Panc1 (cell line): ENCODE data around the gene FGF19. TPM values are rescaled to one million over a fixed set of nuclear protein-coding genes. Genes with fewer than 3 reads are reported as not detected.

Source experiments
- ATAC-seq: fragments of 200-7000 bp; cut with Tn5 transposase; 2 replicates; pipeline ENCODE4 v1.9.1; 2020; ENCODE audit warnings: mild to moderate bottlenecking, moderate library complexity
- BruUV-seq: library from RNA; stranded (reverse); fragments of 400-500 nt; replicated peaks from 2 replicates; lab custom pipeline; 2021; lab: Mats Ljungman, UMichigan
- CTCF ChIA-PET: fragments of 300-600 bp; sonication (Branson Sonifier 250); formaldehyde crosslinking; loops from one replicate; lab custom pipeline; 2022; ENCODE audit warnings: antibody characterized with exemption; lab: Charles Lee
- POLR2A ChIA-PET: fragments of 300-600 bp; sonication (Branson Sonifier 250); formaldehyde crosslinking; loops from one replicate; lab custom pipeline; 2022; ENCODE audit warnings: antibody characterized with exemption; lab: Charles Lee
- DNase-seq: peaks from one replicate; pipeline ENCODE4 v3.0.0-alpha.2; 2010; ENCODE audit warnings: low read depth, low spot score
- H3K27ac ChIP-seq: 2 replicates; pipeline ENCODE4 v1.5.1; 2011; ENCODE audit warnings: mild to moderate bottlenecking, low read length, inconsistent platforms
- H3K27me3 ChIP-seq: fragments of 200-500 bp; sonication (Bioruptor generic); 2 replicates; pipeline ENCODE4 v1.6.0; 2014; ENCODE audit warnings: low read length, inconsistent platforms; ENCODE audit not compliant: control insufficient read depth, insufficient read depth
- H3K36me3 ChIP-seq: fragments of 200-500 bp; sonication (Bioruptor generic); 2 replicates; pipeline ENCODE4 v1.5.1; 2014; ENCODE audit warnings: inconsistent platforms, mild to moderate bottlenecking, low read length, moderate library complexity; ENCODE audit not compliant: control insufficient read depth, insufficient read depth
- H3K4me1 ChIP-seq: 2 replicates; pipeline ENCODE4 v1.5.1; 2011; ENCODE audit warnings: inconsistent platforms, mild to moderate bottlenecking, low read length, moderate library complexity; ENCODE audit not compliant: control insufficient read depth, insufficient read depth
- H3K4me3 ChIP-seq, 2 experiments: 2 replicates each; pipeline ENCODE4 v1.5.1; 2011 to 2012; ENCODE audit warnings: low read depth in 2 of 2, low read length in 2 of 2, mild to moderate bottlenecking in 2 of 2, inconsistent platforms in 1 of 2, moderate library complexity in 1 of 2
- H3K9me3 ChIP-seq: fragments of 200-500 bp; sonication (Bioruptor generic); 2 replicates; pipeline ENCODE4 v1.5.1; 2014; ENCODE audit warnings: low read depth, mild to moderate bottlenecking, inconsistent platforms, low read length, moderate library complexity; ENCODE audit not compliant: control insufficient read depth, insufficient read depth
- POLR2AphosphoS5 ChIP-seq: IDR thresholded peaks from 2 replicates; pipeline ENCODE4 v1.6.1; 2012; ENCODE audit warnings: mild to moderate bottlenecking, low read depth, low read length, moderate library complexity
- SIN3A ChIP-seq: IDR thresholded peaks from 2 replicates; pipeline ENCODE4 v1.6.1; 2012; ENCODE audit warnings: low read depth, mild to moderate bottlenecking, low read length, moderate library complexity, borderline replicate concordance; ENCODE audit not compliant: insufficient read depth
- TCF7L2 ChIP-seq: IDR thresholded peaks from 2 replicates; pipeline ENCODE4 v1.6.1; 2011; ENCODE audit warnings: mild to moderate bottlenecking, low read depth, low read length, inconsistent platforms
- in situ Hi-C: cut with HindIII; loops from 2 replicates; pipeline ENCODE4 v1.10.0; 2016; ENCODE audit warnings: low sequenced_read_pairs, low pct_unique_long_range_greater_than_20kb
- intact Hi-C: fragments of 100-400 bp; cut with micrococcal nuclease; formaldehyde crosslinking; loops from one replicate; pipeline ENCODE4 v1.10.0; 2022; ENCODE audit not compliant: unreplicated experiment
- total RNA-seq: library from RNA; stranded (reverse); gene quantifications from one replicate; pipeline ENCODE4 v1.2.1, GENCODE V29; 2021; ENCODE audit not compliant: unreplicated experiment
- TF ChIP-seq, protein P1 (sequence below): fragments of 450-650 bp; IDR thresholded peaks from 2 replicates; pipeline ENCODE4 v1.5.1; 2017; ENCODE audit warnings: mild to moderate bottlenecking
- TF ChIP-seq, protein P2 (sequence below), 2 experiments: IDR thresholded peaks; 2 replicates each; pipeline ENCODE4 v1.6.1; 2011 to 2012; ENCODE audit warnings: low read depth in 2 of 2, control low read depth in 1 of 2, low read length in 1 of 2, mild to moderate bottlenecking in 1 of 2, moderate library complexity in 1 of 2; ENCODE audit not compliant: insufficient read depth in 1 of 2

Gene FGF19
- total RNA-seq, 1 experiment from 2014 or later, result not detected

DNA sequence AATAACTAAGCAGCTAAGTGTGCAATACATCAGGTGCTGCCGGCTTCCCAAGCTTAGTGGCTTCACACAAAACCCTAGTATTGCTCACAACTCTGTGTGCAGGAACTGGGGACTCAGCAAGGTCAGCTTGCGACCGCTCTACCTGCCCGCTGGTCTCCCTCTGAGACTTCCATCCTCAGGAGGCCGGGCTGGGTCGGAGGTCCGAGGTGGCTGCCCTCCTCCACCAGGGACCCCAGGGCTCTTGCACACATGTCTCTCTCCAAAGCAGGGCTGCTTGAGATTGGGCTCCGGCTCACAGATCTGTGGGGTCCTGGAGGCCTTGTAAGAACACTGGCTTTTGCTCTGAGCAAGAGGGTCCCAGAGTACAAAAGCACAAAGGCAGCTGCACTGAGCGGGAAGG lies 25.4 kb upstream of the FGF19 start:
- Histone ChIP-seq H3K4me3 (no peak overlapping the region), H3K27me3 (no peaks in the 10 kb centered on the region; the same call in 1 of the 2 replicates), H3K4me1 (no peaks in the 10 kb centered on the region), H3K9me3 (peaks cover 4% of the 10 kb centered on the region; the same call in 1 of the 2 replicates), H3K27ac (no peak overlapping the region), H3K36me3 (no peaks in the 10 kb centered on the region)
- in situ Hi-C loops, result no loop called here
- BruUV-seq, result no TSS peak
- POLR2A ChIA-PET, result no interaction called here
- CTCF ChIA-PET, result no interaction called here
- no peak for DNase-seq
- intact Hi-C loops, result no loop called here
- no peak for ATAC-seq
- TF ChIP-seq POLR2AphosphoS5 (no peak), TCF7L2 (no peak), SIN3A (no peak)
- TF ChIP-seq, protein P1, sequence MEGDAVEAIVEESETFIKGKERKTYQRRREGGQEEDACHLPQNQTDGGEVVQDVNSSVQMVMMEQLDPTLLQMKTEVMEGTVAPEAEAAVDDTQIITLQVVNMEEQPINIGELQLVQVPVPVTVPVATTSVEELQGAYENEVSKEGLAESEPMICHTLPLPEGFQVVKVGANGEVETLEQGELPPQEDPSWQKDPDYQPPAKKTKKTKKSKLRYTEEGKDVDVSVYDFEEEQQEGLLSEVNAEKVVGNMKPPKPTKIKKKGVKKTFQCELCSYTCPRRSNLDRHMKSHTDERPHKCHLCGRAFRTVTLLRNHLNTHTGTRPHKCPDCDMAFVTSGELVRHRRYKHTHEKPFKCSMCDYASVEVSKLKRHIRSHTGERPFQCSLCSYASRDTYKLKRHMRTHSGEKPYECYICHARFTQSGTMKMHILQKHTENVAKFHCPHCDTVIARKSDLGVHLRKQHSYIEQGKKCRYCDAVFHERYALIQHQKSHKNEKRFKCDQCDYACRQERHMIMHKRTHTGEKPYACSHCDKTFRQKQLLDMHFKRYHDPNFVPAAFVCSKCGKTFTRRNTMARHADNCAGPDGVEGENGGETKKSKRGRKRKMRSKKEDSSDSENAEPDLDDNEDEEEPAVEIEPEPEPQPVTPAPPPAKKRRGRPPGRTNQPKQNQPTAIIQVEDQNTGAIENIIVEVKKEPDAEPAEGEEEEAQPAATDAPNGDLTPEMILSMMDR, result no peak
- TF ChIP-seq, protein P2, sequence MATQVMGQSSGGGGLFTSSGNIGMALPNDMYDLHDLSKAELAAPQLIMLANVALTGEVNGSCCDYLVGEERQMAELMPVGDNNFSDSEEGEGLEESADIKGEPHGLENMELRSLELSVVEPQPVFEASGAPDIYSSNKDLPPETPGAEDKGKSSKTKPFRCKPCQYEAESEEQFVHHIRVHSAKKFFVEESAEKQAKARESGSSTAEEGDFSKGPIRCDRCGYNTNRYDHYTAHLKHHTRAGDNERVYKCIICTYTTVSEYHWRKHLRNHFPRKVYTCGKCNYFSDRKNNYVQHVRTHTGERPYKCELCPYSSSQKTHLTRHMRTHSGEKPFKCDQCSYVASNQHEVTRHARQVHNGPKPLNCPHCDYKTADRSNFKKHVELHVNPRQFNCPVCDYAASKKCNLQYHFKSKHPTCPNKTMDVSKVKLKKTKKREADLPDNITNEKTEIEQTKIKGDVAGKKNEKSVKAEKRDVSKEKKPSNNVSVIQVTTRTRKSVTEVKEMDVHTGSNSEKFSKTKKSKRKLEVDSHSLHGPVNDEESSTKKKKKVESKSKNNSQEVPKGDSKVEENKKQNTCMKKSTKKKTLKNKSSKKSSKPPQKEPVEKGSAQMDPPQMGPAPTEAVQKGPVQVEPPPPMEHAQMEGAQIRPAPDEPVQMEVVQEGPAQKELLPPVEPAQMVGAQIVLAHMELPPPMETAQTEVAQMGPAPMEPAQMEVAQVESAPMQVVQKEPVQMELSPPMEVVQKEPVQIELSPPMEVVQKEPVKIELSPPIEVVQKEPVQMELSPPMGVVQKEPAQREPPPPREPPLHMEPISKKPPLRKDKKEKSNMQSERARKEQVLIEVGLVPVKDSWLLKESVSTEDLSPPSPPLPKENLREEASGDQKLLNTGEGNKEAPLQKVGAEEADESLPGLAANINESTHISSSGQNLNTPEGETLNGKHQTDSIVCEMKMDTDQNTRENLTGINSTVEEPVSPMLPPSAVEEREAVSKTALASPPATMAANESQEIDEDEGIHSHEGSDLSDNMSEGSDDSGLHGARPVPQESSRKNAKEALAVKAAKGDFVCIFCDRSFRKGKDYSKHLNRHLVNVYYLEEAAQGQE (IDR thresholded peaks at IDR 0.05; ENCODE audit: insufficient read depth in 1 of 2, low read depth in 2 of 2, low read length in 1 of 2), result no peak

DNA sequence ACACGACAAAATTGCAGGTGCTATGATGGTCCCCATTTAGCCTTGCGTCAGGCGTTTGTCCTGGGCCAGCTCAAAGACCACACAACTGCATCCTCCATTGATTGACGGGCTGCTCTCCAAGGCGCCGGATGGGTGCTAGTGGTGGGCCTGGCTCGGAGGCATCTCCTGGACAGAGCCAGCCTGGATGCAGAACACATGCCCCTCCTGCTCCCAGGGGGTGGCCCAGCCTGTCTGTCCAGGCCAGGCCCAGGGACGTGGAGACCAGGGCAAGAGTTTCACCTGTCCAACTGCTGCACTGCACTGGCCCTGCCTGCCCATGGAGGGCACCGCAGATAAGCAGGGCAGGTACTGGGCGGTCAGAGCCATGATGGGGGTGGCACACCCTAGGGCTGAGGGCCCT lies 23.4 kb upstream of the FGF19 start:
- Histone ChIP-seq H3K4me1 (no peaks in the 10 kb centered on the region), H3K27ac (no peak overlapping the region), H3K4me3 (no peak overlapping the region), H3K9me3 (no peaks in the 10 kb centered on the region), H3K27me3 (no peaks in the 10 kb centered on the region; the same call in 1 of the 2 replicates), H3K36me3 (no peaks in the 10 kb centered on the region)
- TF ChIP-seq SIN3A, result no peak
- no peak for TF ChIP-seq TCF7L2
- TF ChIP-seq, protein P2 (IDR thresholded peaks at IDR 0.05; ENCODE audit: insufficient read depth in 1 of 2, low read depth in 2 of 2, low read length in 1 of 2), result no peak
- TF ChIP-seq POLR2AphosphoS5, result no peak
- TF ChIP-seq, protein P1, result no peak
- DNase-seq, result no peak
- ChIA-PET POLR2A (no interaction called here), CTCF (no interaction called here)
- in situ Hi-C loops, result no loop called here
- BruUV-seq, result no TSS peak
- intact Hi-C loops, result no loop called here
- ATAC-seq, result no peak
